H9 (cell line): ENCODE measurements around the gene GRK3. TPM values are rescaled to one million over a fixed set of nuclear protein-coding genes. Genes with fewer than 3 reads are reported as not detected.
"Not testable (repeated sequence)": the region's sequence is repeated elsewhere in the genome, so short reads cannot be mapped to it uniquely, and the experiment has no call there.

Experiments used
- DNase-seq: peaks from one replicate; pipeline ENCODE4 v3.0.0-alpha.2; 2017
- H2AFZ ChIP-seq: one replicate; pipeline ENCODE4 v1.6.1; 2013; ENCODE audit warnings: mild to moderate bottlenecking, low read length, control low read depth, moderate library complexity
- H2AK5ac ChIP-seq: 2 replicates; pipeline ENCODE4 v1.6.1; 2013; ENCODE audit warnings: low read length, control low read depth, mixed read lengths; ENCODE audit not compliant: insufficient read length
- H2BK120ac ChIP-seq: one replicate; pipeline ENCODE4 v1.6.1; 2013; ENCODE audit warnings: low read depth, mild to moderate bottlenecking, low read length, control low read depth, inconsistent platforms; ENCODE audit not compliant: poor library complexity, severe bottlenecking
- H2BK12ac ChIP-seq: 2 replicates; pipeline ENCODE4 v1.6.1; 2013; ENCODE audit warnings: low read length, control low read depth, mixed read lengths, low read depth; ENCODE audit not compliant: insufficient read length
- H2BK15ac ChIP-seq: 2 replicates; pipeline ENCODE4 v1.6.1; 2013; ENCODE audit warnings: low read depth, low read length, control low read depth
- H2BK20ac ChIP-seq: one replicate; pipeline ENCODE4 v1.6.1; 2013; ENCODE audit warnings: low read depth, mild to moderate bottlenecking, low read length, control low read depth, inconsistent platforms; ENCODE audit not compliant: poor library complexity, severe bottlenecking
- H2BK5ac ChIP-seq: 2 replicates; pipeline ENCODE4 v1.6.1; 2013; ENCODE audit warnings: low read length, control low read depth, mixed read lengths; ENCODE audit not compliant: insufficient read length
- H3K14ac ChIP-seq: 2 replicates; pipeline ENCODE4 v1.6.1; 2013; ENCODE audit warnings: low read length, control low read depth; ENCODE audit not compliant: insufficient read depth
- H3K18ac ChIP-seq: 2 replicates; pipeline ENCODE4 v1.6.1; 2013; ENCODE audit warnings: low read depth, mild to moderate bottlenecking, mixed read lengths, low read length, control low read depth; ENCODE audit not compliant: insufficient read length
- H3K23ac ChIP-seq: 2 replicates; pipeline ENCODE4 v1.6.1; 2013; ENCODE audit warnings: low read length, control low read depth, mixed read lengths, low read depth; ENCODE audit not compliant: insufficient read length
- H3K23me2 ChIP-seq: 2 replicates; pipeline ENCODE4 v1.6.1; 2013; ENCODE audit warnings: low read depth, mild to moderate bottlenecking, mixed read lengths, low read length, control low read depth; ENCODE audit not compliant: insufficient read length, poor library complexity, severe bottlenecking
- H3K27ac ChIP-seq: 2 replicates; pipeline ENCODE4 v1.5.1; 2013; ENCODE audit warnings: low read length, control low read depth, mixed read lengths, low read depth; ENCODE audit not compliant: insufficient read length
- H3K27me3 ChIP-seq: 2 replicates; pipeline ENCODE4 v1.6.1; 2013; ENCODE audit warnings: low read length, control low read depth, inconsistent platforms; ENCODE audit not compliant: insufficient read depth
- H3K4ac ChIP-seq: 2 replicates; pipeline ENCODE4 v1.6.1; 2013; ENCODE audit warnings: low read depth, mild to moderate bottlenecking, control low read depth, inconsistent platforms, low read length, moderate library complexity
- H3K4me1 ChIP-seq: 2 replicates; pipeline ENCODE4 v1.6.1; 2013; ENCODE audit warnings: low read length, control low read depth, inconsistent platforms; ENCODE audit not compliant: insufficient read depth
- H3K4me2 ChIP-seq: 2 replicates; pipeline ENCODE4 v1.6.1; 2013; ENCODE audit warnings: low read length, control low read depth, mixed read lengths; ENCODE audit not compliant: insufficient read length, insufficient read depth
- H3K56ac ChIP-seq: 2 replicates; pipeline ENCODE4 v1.6.1; 2013; ENCODE audit warnings: low read depth, mild to moderate bottlenecking, mixed read lengths, low read length, control low read depth; ENCODE audit not compliant: insufficient read length
- H3K79me1 ChIP-seq: 2 replicates; pipeline ENCODE4 v1.6.1; 2013; ENCODE audit warnings: low read depth, mild to moderate bottlenecking, moderate library complexity, low read length, control low read depth, inconsistent platforms; ENCODE audit not compliant: insufficient read depth, poor library complexity, severe bottlenecking
- H3K79me2 ChIP-seq: 2 replicates; pipeline ENCODE4 v1.6.1; 2013; ENCODE audit warnings: low read length, control low read depth, inconsistent platforms; ENCODE audit not compliant: insufficient read depth
- H3K9ac ChIP-seq: 2 replicates; pipeline ENCODE4 v1.6.1; 2013; ENCODE audit warnings: low read length, control low read depth, mixed read lengths; ENCODE audit not compliant: insufficient read length; ENCODE audit errors: extremely low read depth
- H3K9me3 ChIP-seq: one replicate; pipeline ENCODE4 v1.6.1; 2013; ENCODE audit warnings: low read depth, low read length, inconsistent platforms; ENCODE audit not compliant: control insufficient read depth
- H3T11ph ChIP-seq: one replicate; pipeline ENCODE4 v1.6.1; 2013; ENCODE audit warnings: mild to moderate bottlenecking, low read length, control low read depth, inconsistent platforms
- H4K20me1 ChIP-seq: one replicate; pipeline ENCODE4 v1.6.1; 2013; ENCODE audit not compliant: control insufficient read depth, insufficient read length, insufficient read depth
- H4K5ac ChIP-seq: 2 replicates; pipeline ENCODE4 v1.6.1; 2013; ENCODE audit warnings: low read depth, mild to moderate bottlenecking, mixed read lengths, low read length, control low read depth; ENCODE audit not compliant: insufficient read length
- H4K8ac ChIP-seq: replicated peaks from 2 replicates; pipeline ENCODE4 v1.6.1; 2013; ENCODE audit warnings: low read length, control low read depth, mixed read lengths, low read depth; ENCODE audit not compliant: insufficient read length
- H4K91ac ChIP-seq: 2 replicates; pipeline ENCODE4 v1.6.1; 2013; ENCODE audit warnings: low read depth, mild to moderate bottlenecking, moderate library complexity, mixed read lengths, low read length, control low read depth; ENCODE audit not compliant: insufficient read length
- H3K27ac Mint-ChIP-seq, 3 experiments: 2 replicates in 2 of 3; 3 replicates in 1 of 3; pipeline ENCODE4 v1.8.0; 2020 to 2021; ENCODE audit warnings: mixed read lengths in 3 of 3, mild to moderate bottlenecking in 1 of 3, moderate library complexity in 1 of 3
- H3K27me3 Mint-ChIP-seq: 2 replicates; pipeline ENCODE4 v1.8.0; 2021; ENCODE audit warnings: low read depth, mild to moderate bottlenecking, moderate library complexity, mixed read lengths
- H3K36me3 Mint-ChIP-seq, 3 experiments: 2 replicates in 2 of 3; 3 replicates in 1 of 3; pipeline ENCODE4 v1.8.0; 2020 to 2021; ENCODE audit warnings: low read depth in 3 of 3, mixed read lengths in 3 of 3; ENCODE audit not compliant: insufficient read depth in 1 of 3
- H3K4me1 Mint-ChIP-seq, 2 experiments: 2 replicates each; pipeline ENCODE4 v1.8.0; 2020; ENCODE audit warnings: mixed read lengths in 2 of 2
- H3K4me3 Mint-ChIP-seq, 2 experiments: 2 replicates in 1 of 2; 3 replicates in 1 of 2; pipeline ENCODE4 v1.8.0; 2020 to 2021; ENCODE audit warnings: mild to moderate bottlenecking in 2 of 2, mixed read lengths in 2 of 2, moderate library complexity in 1 of 2
- H3K9me3 Mint-ChIP-seq, 2 experiments: 2 replicates in 1 of 2; 3 replicates in 1 of 2; pipeline ENCODE4 v1.8.0; 2020; ENCODE audit warnings: mild to moderate bottlenecking in 2 of 2, mixed read lengths in 2 of 2, moderate library complexity in 1 of 2
- CTCF ChIP-seq: fragments of 200-600 bp; sonication (generic); conservative IDR thresholded peaks from 3 replicates; pipeline ENCODE4 v1.8.0; 2021; ENCODE audit warnings: antibody characterized with exemption, mild to moderate bottlenecking
- WGBS: extraction: QIAGEN DNeasy Blood & Tissue Kit; methylation state at CpG from one replicate; pipeline ENCODE4 v1.1.7; 2013; ENCODE audit warnings: missing lambda C conversion rate, low lambda C conversion rate, mixed read lengths; ENCODE audit not compliant: insufficient read length; ENCODE audit errors: extremely low coverage; 5-methylcytosine and 5-hydroxymethylcytosine counted together
- total RNA-seq: library from RNA; stranded (reverse); gene quantifications from 2 replicates; pipeline ENCODE4 v1.2.1, GENCODE V29; 2021

GRK3 gene
- total RNA-seq, 1 experiment from 2014 or later, result 23.9 TPM

- H3K4me2 ChIP-seq, result no peak overlapping the region
- no peak overlapping the region for H4K5ac ChIP-seq
- H3K14ac ChIP-seq, result no peak overlapping the region
- no peak overlapping the region for H3K23ac ChIP-seq
- no peak overlapping the region for H3T11ph ChIP-seq
- H3K27me3 Mint-ChIP-seq, result no peaks in the 10 kb centered on the region
- no peaks in the 10 kb centered on the region for H3K9me3 ChIP-seq
- H4K20me1 ChIP-seq, result no peaks in the 10 kb centered on the region
- no peak overlapping the region for H3K4me3 Mint-ChIP-seq
- no peaks in the 10 kb centered on the region for H3K23me2 ChIP-seq
- no peak overlapping the region for H4K8ac ChIP-seq
- H3K56ac ChIP-seq, result no peak overlapping the region
- no peak overlapping the region for H2BK5ac ChIP-seq
- no peaks in the 10 kb centered on the region for H3K9me3 Mint-ChIP-seq
- no peak overlapping the region for H3K18ac ChIP-seq
- H3K36me3 Mint-ChIP-seq, result peaks cover 0 to 8% (median 0%) of the 10 kb centered on the region in 3 experiments; a peak in 5 of 7 replicates
- H2BK120ac ChIP-seq, result no peak overlapping the region
- no peak overlapping the region for H4K91ac ChIP-seq
- H3K4ac ChIP-seq, result no peak overlapping the region
- H2BK15ac ChIP-seq, result no peak overlapping the region
- no peak for DNase-seq
- H3K27me3 ChIP-seq, result no peaks in the 10 kb centered on the region
- H2BK20ac ChIP-seq, result no peak overlapping the region
- no peaks in the 10 kb centered on the region for H3K4me1 ChIP-seq
- no peak overlapping the region for H2BK12ac ChIP-seq
- no peaks in the 10 kb centered on the region for H3K79me1 ChIP-seq
- TF ChIP-seq CTCF, result no peak
- no CpG with 5 or more reads among the region's 5 CpGs for WGBS
- no peak overlapping the region for H3K27ac Mint-ChIP-seq
- peaks cover 0 to 4% of the 10 kb centered on the region in 2 experiments; a peak in 1 of 4 replicates for H3K4me1 Mint-ChIP-seq
- no peak overlapping the region for H2AFZ ChIP-seq
- H3K79me2 ChIP-seq, result no peaks in the 10 kb centered on the region
- no peak overlapping the region for H2AK5ac ChIP-seq
- no peak overlapping the region for H3K27ac ChIP-seq
- no peak overlapping the region for H3K9ac ChIP-seq
Measured at GRCh38 chr22:25706197-25706596, 141.7 kb downstream of the GRK3 start.

- not testable (repeated sequence) for H3K9me3 ChIP-seq, H2AK5ac ChIP-seq, H2BK5ac ChIP-seq, H3K79me2 ChIP-seq, H3K4ac ChIP-seq, H2BK15ac ChIP-seq, H4K8ac ChIP-seq, H3K4me3 Mint-ChIP-seq, H3K14ac ChIP-seq, H3K56ac ChIP-seq, H3K36me3 Mint-ChIP-seq, H3K4me1 ChIP-seq, H4K91ac ChIP-seq, H2AFZ ChIP-seq, H3K79me1 ChIP-seq, H3K18ac ChIP-seq, H3K9ac ChIP-seq, H2BK12ac ChIP-seq, H4K5ac ChIP-seq, H3K4me1 Mint-ChIP-seq, H3K27ac ChIP-seq, H2BK20ac ChIP-seq, H2BK120ac ChIP-seq, H4K20me1 ChIP-seq, H3K9me3 Mint-ChIP-seq, H3K23me2 ChIP-seq, H3K27me3 ChIP-seq, DNase-seq, H3T11ph ChIP-seq, H3K27me3 Mint-ChIP-seq, H3K4me2 ChIP-seq, H3K23ac ChIP-seq
- no CpG with 5 or more reads among the region's 6 CpGs for WGBS
- peak overlapping the region in 2 of 3 experiments; percentile 46 to 57; a peak in 3 of 7 replicates for H3K27ac Mint-ChIP-seq
Measured at GRCh38 chr22:25708430-25708829, 144.0 kb downstream of the GRK3 start.
